Hepatocyte (in vitro differentiated cells): ENCODE results near the gene KRT84.

Source experiments
- CTCF ChIP-seq: fragments of 200-600 bp; sonication (generic); IDR thresholded peaks from 2 replicates; pipeline ENCODE4 v1.5.1; 2016; ENCODE audit warnings: antibody characterized with exemption, mild to moderate bottlenecking; ENCODE audit not compliant: poor library complexity
- EZH2 ChIP-seq: fragments of 200-600 bp; sonication (generic); IDR thresholded peaks from 2 replicates; pipeline ENCODE4 v1.6.1; 2016; ENCODE audit warnings: antibody characterized with exemption, mild to moderate bottlenecking, borderline replicate concordance

GRCh38 chr12:52417740-52418139 lies 32.3 kb upstream of the KRT84 start:
- TF ChIP-seq CTCF, result no peak
- TF ChIP-seq EZH2, result no peak
